Activated T-cell treated with anti-CD3 and anti-CD28 coated beads for 4 hours (primary cell): ENCODE results near the gene ADM2.
"Not testable (repeated sequence)": the region's sequence is repeated elsewhere in the genome, so short reads cannot be mapped to it uniquely, and the experiment has no call there.

ENCODE experiments used
- DNase-seq: peaks from one replicate; pipeline ENCODE4 v3.0.0-alpha.2; 2020

ADM2 gene

DNA sequence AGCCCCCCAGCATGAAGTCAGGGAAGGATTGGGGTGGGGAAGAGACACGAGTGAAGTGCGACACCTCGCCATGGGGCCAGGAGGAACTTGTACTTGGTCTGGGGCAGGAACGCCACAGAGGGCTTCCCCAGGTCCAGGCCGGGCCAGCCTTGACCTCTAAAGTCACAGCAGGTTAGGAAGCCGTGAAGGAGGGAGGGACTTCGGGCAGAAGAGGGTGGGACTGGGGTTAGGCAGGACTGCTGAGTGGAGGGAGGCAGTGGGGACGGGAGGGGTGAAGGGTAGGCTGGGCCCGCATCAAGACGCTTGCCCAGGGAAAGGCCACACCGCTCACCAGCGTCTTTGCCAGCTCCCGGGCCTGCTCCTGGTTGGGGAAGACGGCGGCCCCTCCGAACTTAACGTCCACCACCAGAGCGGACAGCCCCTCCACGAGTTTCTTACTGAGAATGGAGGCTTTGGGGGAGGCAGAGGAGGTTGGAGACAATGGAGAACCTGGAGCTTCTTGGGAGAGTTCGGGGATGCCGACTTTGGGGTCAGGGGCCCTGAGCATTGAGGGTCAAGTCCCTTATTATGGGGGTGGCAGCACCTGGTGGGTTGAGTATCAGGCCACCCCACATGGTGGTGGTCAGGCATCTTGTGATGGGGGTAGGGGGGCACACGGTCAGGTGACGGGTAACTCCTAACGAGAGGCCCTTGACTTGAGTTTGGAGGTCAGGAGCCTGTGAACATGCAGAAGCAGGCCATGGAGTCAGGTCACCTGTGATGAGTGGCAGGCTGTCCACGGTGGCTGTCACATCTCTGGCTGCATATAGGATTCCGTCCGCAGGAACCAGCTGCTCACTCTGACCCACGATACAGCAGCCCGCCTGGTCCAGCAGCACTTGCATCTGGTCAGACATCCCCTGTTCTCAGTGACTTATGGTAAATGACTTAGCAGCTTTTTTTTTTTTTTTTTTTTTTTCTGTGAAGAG is 45.8 kb downstream of the ADM2 start:
- no peak for DNase-seq

- DNase-seq, result no peak
Measured at GRCh38 chr22:50527921-50528681, 46.8 kb downstream of the ADM2 start.

DNA sequence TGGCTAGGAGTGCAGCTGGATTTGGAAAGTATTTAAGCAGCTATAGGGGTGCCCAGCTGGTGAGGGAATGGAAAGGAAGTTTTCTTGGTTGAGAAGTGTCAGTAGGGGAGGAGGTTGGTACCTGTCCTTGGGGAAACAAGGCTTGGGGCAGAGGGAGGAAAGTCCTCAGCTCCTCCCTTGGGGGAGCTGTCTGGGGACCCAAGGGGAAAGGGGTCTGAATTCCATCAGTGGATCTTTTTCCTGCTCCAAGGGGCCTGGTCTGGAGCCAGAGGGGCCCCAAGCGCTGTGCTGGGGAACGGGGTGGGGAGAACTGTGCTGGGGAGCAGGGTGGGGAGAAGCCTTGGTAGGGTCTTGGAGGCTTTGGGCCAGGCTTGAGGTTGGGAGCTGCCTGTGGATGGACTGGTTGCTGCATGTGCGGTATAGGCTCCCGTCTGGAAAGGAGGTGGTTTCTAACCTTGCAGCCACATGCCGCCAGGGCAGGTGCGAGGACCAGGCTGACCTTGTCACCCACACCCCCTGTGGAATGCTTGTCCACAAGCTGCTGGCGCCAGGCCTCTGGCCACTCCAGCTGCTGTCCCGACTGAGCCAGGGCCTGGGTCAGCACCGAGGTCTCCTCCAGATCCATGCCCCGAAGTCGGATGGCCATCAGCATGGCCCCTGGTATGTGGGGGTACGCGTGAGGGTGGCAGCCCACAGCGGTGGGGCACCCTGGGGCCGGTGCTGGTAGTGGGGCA is 47.5 kb downstream of the ADM2 start:
- DNase-seq, result no peak

- no peak for DNase-seq
Measured at GRCh38 chr22:50529416-50529896, 48.1 kb downstream of the ADM2 start.

DNA sequence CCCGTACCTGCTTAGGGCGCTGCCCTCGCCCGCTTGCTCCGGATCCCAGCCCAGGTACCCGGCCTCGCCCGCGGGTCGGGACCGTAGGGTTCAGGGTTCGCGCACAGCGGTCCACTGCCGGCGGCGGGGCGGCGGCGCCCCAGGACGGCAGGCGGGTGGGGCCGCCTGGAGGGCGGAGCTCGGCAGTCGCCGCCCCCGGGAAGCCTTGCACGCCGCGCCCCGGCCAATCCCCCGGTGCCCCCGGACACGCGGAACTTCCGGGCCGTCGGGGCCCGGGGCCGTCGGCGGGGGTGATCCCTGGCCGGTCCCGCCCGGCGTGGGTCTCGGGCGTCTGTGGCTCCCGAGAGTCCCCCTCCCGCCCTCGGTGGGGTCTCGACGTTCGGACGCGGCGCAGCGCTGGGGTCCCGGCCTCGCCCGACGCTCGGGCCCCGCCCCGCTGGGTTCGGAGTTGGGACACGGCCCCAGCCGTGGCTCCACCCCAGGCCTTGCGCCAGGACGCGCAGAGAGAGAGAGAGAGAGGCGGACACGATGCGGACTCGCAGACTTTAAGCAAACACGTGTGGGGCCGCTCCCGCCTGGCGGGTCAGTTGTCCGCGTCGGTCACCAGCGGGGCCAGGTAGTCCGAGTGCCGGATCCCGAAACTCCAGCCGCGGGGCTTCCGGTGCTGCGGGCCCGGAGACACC is 48.7 kb downstream of the ADM2 start, which contains the start of gene TYMP:
TSS of gene TYMP (minus strand) at position 116 of the 683 bp plus-strand sequence. CDS start 303 bp downstream, outside the sequence.
- DNase-seq, result peak; percentile 56

DNA sequence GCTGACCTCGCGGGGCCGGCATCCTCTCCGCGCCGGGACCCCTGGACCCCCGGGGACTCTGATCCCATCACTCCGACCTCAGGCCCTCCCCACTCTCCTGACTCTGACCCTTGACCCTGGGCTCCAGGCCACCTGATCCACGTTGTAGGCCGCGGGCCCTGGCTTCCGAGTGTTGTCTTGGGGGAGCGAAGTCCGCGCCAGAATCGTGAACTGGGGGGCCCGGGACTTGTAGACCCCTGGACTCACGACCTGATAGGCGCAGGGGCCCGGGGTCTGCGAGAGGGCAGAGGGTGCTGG is 49.2 kb downstream of the ADM2 start:
- DNase-seq, result no peak

DNA sequence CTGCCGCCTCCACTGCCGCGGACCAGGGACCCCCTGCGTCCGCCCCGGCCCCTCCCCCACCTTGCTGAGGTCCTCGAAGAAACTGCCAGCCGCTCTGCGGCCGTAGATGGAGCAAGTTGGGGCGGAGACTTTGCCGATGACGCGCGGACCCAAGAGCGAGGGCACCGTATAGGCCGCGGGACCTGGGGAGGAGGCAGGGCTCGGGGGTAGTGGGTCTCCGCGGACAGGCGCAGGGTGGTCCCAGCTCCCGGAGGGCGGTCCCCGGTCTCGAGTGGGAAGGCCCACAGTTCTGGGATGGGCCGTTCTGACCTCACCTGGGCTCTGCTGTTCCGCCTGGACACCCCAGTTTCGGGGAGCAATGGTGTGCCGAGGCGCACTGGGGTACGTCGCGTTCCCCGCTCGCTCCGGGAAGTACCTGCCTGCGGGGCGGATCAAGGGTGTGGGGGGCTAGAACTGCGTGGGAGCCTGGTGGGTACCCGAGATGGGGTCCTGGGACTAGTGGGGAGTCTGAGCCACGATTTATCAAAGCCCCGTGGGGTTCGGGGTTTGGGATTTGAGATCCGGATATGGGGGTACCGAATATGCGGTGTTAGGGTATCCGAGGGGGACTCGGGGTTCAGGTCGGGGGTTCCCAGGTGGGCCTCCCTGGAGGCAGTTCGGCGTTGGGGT is 49.7 kb downstream of the ADM2 start:
- DNase-seq, result peak; percentile 73

- peak; percentile 64 for DNase-seq
Measured at GRCh38 chr22:50531546-50531961, 50.2 kb downstream of the ADM2 start.

- DNase-seq, result no peak
Measured at GRCh38 chr22:50531962-50532674, 50.8 kb downstream of the ADM2 start.

DNA sequence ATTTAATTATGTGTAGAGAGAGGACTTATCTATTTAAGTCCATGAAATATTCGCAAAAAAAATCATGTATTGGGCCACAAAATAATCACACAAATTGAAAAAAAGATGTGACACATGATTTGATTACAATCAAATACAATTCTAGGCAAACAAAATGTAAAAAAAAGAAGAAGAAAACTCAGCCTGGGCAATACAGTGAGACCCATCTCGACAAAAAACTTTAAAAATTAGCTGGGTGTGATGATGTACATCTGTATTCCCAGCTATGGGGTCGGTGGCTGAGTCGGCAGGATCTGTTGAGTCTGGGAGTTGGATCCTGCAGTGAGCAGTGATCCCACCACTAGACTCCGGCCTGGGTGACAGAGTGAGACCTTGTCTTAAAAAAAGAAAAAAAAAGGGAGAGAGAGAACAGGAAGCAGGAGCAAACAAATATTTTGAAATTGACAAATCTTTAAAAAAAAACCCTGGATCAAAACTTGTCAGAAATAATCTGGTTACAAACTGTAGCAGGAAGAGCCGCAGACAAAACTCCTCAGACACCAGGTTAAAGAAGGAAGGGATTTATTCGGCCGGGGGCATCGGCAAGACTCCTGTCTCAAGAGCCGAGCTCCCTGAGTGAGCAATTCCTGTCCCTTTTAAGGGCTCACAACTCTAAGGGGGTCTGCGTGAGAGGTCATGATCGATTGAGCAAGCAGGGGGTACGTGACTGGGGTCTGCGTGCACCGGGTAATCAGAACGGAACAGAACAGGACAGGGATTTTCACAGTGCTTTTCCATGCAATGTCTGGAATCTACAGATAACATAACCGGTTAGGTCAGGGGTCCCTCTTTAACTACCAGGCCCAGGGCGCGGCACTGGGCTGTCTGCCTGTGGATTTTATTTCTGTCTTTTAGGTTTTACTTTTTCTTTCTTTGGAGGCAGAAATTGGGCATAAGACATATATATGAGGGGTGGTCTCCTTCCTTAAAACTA is 51.8 kb downstream of the ADM2 start:
- no peak for DNase-seq

- DNase-seq, result not testable (repeated sequence)
Measured at GRCh38 chr22:50533856-50534711, 52.7 kb downstream of the ADM2 start.

- no peak for DNase-seq
Measured at GRCh38 chr22:50535113-50535512, 53.8 kb downstream of the ADM2 start.
